Progenitor cell of endocrine pancreas (in vitro differentiated cells): ENCODE data around the gene IFI35. TPM values are rescaled to one million over a fixed set of nuclear protein-coding genes. Genes with fewer than 3 reads are reported as not detected.

ENCODE experiments used
- DNase-seq: peaks from one replicate; pipeline ENCODE4 v3.0.0; 2021; ENCODE audit warnings: low spot score; ENCODE audit not compliant: unreplicated experiment
- H3K27ac Mint-ChIP-seq: 2 replicates; pipeline ENCODE4 v1.8.0; 2021; ENCODE audit warnings: mild to moderate bottlenecking, moderate library complexity, mixed read lengths
- H3K27me3 Mint-ChIP-seq: 2 replicates; pipeline ENCODE4 v1.8.0; 2021; ENCODE audit warnings: mixed read lengths
- H3K36me3 Mint-ChIP-seq: 2 replicates; pipeline ENCODE4 v1.8.0; 2022; ENCODE audit warnings: mixed read lengths; ENCODE audit not compliant: insufficient read depth
- H3K4me1 Mint-ChIP-seq: 2 replicates; pipeline ENCODE4 v1.8.0; 2021; ENCODE audit warnings: low read depth, mixed read lengths
- H3K4me3 Mint-ChIP-seq: 2 replicates; pipeline ENCODE4 v1.8.0; 2021; ENCODE audit warnings: low read depth, mild to moderate bottlenecking, moderate library complexity, mixed read lengths
- H3K9me3 Mint-ChIP-seq: 2 replicates; pipeline ENCODE4 v1.8.0; 2021; ENCODE audit warnings: low read depth, mixed read lengths
- CTCF ChIP-seq: fragments of 200-600 bp; sonication (generic); IDR thresholded peaks from one replicate; pipeline ENCODE4 v1.5.0; 2021; ENCODE audit warnings: antibody characterized with exemption, mild to moderate bottlenecking; ENCODE audit not compliant: unreplicated experiment
- total RNA-seq: library from RNA; stranded (reverse); gene quantifications from 2 replicates; pipeline ENCODE4 v1.2.1, GENCODE V29; 2021

Gene IFI35
- total RNA-seq, 1 donor from 2014 or later = 1.6 TPM

GRCh38 chr17:42982266-42982665 lies 24.3 kb upstream of the IFI35 start:
- Mint-ChIP-seq H3K4me1 (peaks cover 22% of the 10 kb centered on the region), H3K4me3 (peak overlapping the region; percentile 98), H3K36me3 (peaks cover 2% of the 10 kb centered on the region), H3K27me3 (no peaks in the 10 kb centered on the region), H3K27ac (peak overlapping the region; percentile 69), H3K9me3 (no peaks in the 10 kb centered on the region)
- DNase-seq = no peak
- no peak for TF ChIP-seq CTCF

GRCh38 chr17:42985225-42985624 lies 21.4 kb upstream of the IFI35 start:
- Mint-ChIP-seq H3K27me3 (no peaks in the 10 kb centered on the region), H3K9me3 (no peaks in the 10 kb centered on the region), H3K4me1 (peaks cover 15% of the 10 kb centered on the region), H3K4me3 (no peak overlapping the region), H3K27ac (no peak overlapping the region), H3K36me3 (peaks cover 13% of the 10 kb centered on the region)
- TF ChIP-seq CTCF = no peak
- DNase-seq = no peak

- no peaks in the 10 kb centered on the region for H3K27me3 Mint-ChIP-seq
- H3K36me3 Mint-ChIP-seq = peaks cover 27% of the 10 kb centered on the region
- H3K4me3 Mint-ChIP-seq = no peak overlapping the region
- H3K9me3 Mint-ChIP-seq = no peaks in the 10 kb centered on the region
- no peak for TF ChIP-seq CTCF
- no peak overlapping the region for H3K27ac Mint-ChIP-seq
- DNase-seq = no peak
- H3K4me1 Mint-ChIP-seq = no peaks in the 10 kb centered on the region
These were observed 17.4 kb upstream of the IFI35 start for GRCh38 chr17:42989141-42989540.

GRCh38 chr17:42989726-42990652 lies 16.6 kb upstream of the IFI35 start:
- Mint-ChIP-seq H3K4me1 (peaks cover 2% of the 10 kb centered on the region), H3K27me3 (no peaks in the 10 kb centered on the region), H3K4me3 (no peak overlapping the region), H3K36me3 (peaks cover 27% of the 10 kb centered on the region), H3K9me3 (no peaks in the 10 kb centered on the region), H3K27ac (no peak overlapping the region)
- no peak for DNase-seq
- no peak for TF ChIP-seq CTCF

- Mint-ChIP-seq H3K4me3 (no peak overlapping the region), H3K9me3 (no peaks in the 10 kb centered on the region), H3K4me1 (peaks cover 6% of the 10 kb centered on the region), H3K27me3 (no peaks in the 10 kb centered on the region), H3K27ac (no peak overlapping the region), H3K36me3 (peaks cover 26% of the 10 kb centered on the region)
- no peak for DNase-seq
- no peak for TF ChIP-seq CTCF
These were observed 15.1 kb upstream of the IFI35 start for GRCh38 chr17:42991471-42991870.
